Measurements from ENCODE around the gene ELN.

ELN gene

DNA sequence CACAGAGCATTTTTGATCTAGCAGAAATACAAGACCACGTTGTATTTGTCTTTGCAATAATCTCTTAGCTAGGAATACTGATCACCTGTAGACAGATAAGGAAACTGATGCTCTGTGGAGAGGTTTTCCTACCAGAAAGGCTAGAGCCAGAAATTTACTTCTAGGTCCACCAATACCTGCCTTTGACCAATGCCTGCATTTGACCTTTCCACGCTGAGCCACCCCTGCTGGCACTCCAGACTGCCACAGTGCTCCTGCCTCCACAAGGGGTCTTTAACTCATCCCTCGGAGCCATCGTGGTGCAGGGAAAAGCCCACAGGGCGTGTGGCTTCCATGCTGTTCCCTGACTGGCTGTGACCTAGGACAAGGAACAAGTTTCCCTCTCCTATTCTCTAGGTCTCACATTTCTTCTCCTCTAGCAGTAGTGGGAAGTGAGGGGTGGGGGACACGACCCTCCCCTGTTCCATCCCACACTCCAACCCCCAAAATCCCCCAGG lies 1.5 kb upstream of the ELN start:
- no peak for DNase-seq

GRCh38 chr7:74026903-74027682 lies 880 bp upstream of the ELN start:
- DNase-seq: peak; percentile 28

GRCh38 chr7:74028321-74028838 lies 407 bp downstream of the ELN start:
- DNase-seq: no peak

GRCh38 chr7:74029089-74029785 lies 1.3 kb downstream of the ELN start:
- no peak for DNase-seq

GRCh38 chr7:74029991-74030415 lies 2.0 kb downstream of the ELN start:
- no peak for DNase-seq

DNA sequence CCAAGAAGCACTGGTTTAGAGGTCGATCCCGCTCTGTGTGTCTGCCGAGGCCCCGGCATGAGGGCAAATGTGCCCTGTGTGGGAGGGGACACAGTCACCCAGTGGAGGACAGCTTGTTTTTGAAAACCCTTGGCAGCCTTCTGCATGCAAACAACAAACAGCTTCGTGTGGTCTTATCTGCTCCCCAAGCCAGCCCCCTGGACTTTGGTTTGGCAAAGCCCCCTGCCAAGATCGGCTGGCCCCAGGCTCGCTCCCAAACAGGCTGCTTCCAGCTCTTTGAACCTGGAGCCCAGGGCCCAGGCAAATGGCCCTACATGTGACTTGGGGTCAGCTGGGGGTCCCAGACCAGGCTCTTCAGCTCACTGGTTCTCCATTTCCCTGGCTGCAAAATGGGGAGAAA lies 2.9 kb downstream of the ELN start:
- no peak for DNase-seq

- no peak for DNase-seq
Observed at GRCh38 chr7:74031403-74032190, 3.6 kb downstream of the ELN start.

- DNase-seq: no peak
Observed at GRCh38 chr7:74032191-74032490, 4.2 kb downstream of the ELN start.

- DNase-seq: no peak
Observed at GRCh38 chr7:74032624-74033371, 4.8 kb downstream of the ELN start.

- no peak for DNase-seq
Observed at GRCh38 chr7:74033372-74034311, 5.7 kb downstream of the ELN start.

GRCh38 chr7:74037609-74038008 lies 9.6 kb downstream of the ELN start:
- DNase-seq: no peak

DNA sequence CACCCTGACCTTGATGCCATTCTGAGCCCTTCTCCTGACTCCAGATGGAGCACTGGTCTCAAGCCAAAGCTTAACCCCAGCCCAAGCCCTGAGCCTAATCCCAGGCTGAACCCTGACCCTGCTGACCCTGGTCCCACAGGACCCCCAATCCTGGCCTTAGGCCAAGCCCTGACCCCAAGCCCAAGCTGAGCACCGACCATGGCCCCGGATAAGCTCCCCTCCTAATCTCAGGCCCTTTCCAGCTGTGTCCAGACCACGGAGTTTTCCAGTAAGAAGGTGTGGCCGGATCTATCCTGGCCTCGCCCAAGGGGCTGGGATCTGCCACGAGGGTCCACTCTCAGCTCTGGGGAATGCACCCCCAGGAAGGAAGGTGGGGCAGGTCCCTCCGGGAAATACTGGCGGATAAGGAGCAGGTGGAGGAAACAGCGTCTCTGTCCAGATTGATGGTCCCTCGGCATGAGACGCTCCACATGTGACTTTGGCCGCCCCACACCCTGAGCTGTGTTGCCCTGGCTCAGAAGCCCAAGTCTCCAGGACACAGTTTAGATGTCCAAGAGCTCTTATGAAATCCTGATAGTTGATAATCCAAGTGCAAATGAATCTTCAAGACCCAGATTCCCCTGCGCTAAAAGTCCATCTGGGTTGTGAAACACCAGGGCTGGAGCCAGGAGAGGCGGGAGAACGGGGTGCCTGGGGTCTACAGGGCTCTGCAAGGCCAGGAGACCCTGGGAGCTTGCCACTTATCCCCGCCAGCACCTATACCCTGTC lies 10.4 kb downstream of the ELN start:
- DNase-seq: no peak

- DNase-seq: no peak
Observed at GRCh38 chr7:74039337-74039736, 11.4 kb downstream of the ELN start.

DNA sequence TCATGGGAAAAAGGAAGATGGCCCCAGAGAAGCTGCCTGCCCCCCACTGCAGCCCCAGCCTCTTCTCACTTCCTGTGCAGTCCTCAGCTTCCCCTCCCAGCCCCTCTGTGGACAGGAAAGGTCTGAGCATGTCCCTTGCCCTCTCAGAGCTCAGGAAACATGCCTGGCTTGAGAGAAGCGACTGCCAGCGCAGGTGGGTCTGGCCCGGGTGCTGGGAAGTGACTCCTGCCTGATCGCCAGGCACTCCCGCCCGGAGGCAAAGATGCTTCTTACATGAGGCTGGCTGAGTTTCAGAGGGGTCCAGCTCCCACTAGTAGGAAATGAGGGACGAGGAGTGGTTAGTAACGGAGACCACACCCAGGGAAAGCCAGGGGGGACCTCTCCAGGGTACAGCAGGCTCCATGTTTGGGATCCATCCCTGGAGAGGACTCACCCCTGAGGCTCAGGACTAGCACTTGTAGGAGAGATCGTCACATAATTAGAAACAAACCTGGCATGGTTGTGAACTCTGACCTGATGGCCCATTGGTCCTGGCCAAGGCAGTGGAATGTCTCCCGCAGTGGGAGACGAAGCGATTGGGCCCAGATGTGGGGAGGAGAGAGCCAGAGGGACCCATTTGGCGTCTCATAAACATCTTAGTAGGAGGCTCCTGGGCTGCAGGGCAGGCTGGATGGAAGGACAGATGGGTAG lies 12.3 kb downstream of the ELN start:
- DNase-seq: no peak

- no peak for DNase-seq
Observed at GRCh38 chr7:74040791-74041520, 13.0 kb downstream of the ELN start.

GRCh38 chr7:74042746-74043522 lies 15.0 kb downstream of the ELN start:
- no peak for DNase-seq

DNA sequence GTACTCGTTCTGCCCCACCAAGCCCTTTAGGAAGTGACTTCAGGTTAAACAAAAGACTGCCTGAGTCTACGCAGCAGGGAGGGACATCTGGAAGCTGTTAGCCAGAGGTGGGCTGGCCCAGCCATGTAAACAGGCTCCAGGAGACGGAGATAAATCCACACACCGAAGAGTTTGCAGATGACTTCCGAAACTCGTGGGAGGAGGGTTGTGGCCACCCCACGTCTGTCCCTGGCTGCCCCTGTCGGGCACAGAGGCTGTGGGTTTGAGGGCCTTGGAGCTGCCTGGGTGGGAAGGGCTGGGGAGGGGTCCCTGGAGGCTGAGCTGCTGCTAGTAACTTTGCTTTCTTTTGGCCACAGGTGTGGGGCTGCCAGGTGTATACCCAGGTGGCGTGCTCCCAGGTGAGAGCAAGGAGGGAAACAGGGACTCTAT lies 15.6 kb downstream of the ELN start:
- DNase-seq: no peak
